Erythroblast (primary cell): ENCODE measurements around the gene KMT5C.

Source experiments
- GATA1 ChIP-seq: IDR thresholded peaks from 2 replicates; pipeline ENCODE4 v1.6.1; 2011; ENCODE audit warnings: low read depth, mild to moderate bottlenecking, control low read depth, low read length, moderate library complexity
- POLR2A ChIP-seq: IDR thresholded peaks from 2 replicates; pipeline ENCODE4 v1.6.1; 2011; ENCODE audit warnings: mild to moderate bottlenecking, low read length

- no peak for TF ChIP-seq POLR2A
- no peak for TF ChIP-seq GATA1
Observed at GRCh38 chr19:55301459-55302317, 38.0 kb upstream of the KMT5C start.
